H9 (cell line): ENCODE results near the gene LCP1. TPM values are rescaled to one million over a fixed set of nuclear protein-coding genes. Genes with fewer than 3 reads are reported as not detected.

Source experiments
- DNase-seq: peaks from one replicate; pipeline ENCODE4 v3.0.0-alpha.2; 2017
- H2AFZ ChIP-seq: one replicate; pipeline ENCODE4 v1.6.1; 2013; ENCODE audit warnings: mild to moderate bottlenecking, low read length, control low read depth, moderate library complexity
- H2AK5ac ChIP-seq: 2 replicates; pipeline ENCODE4 v1.6.1; 2013; ENCODE audit warnings: low read length, control low read depth, mixed read lengths; ENCODE audit not compliant: insufficient read length
- H2BK120ac ChIP-seq: one replicate; pipeline ENCODE4 v1.6.1; 2013; ENCODE audit warnings: low read depth, mild to moderate bottlenecking, low read length, control low read depth, inconsistent platforms; ENCODE audit not compliant: poor library complexity, severe bottlenecking
- H2BK12ac ChIP-seq: 2 replicates; pipeline ENCODE4 v1.6.1; 2013; ENCODE audit warnings: low read length, control low read depth, mixed read lengths, low read depth; ENCODE audit not compliant: insufficient read length
- H2BK15ac ChIP-seq: 2 replicates; pipeline ENCODE4 v1.6.1; 2013; ENCODE audit warnings: low read depth, low read length, control low read depth
- H2BK20ac ChIP-seq: one replicate; pipeline ENCODE4 v1.6.1; 2013; ENCODE audit warnings: low read depth, mild to moderate bottlenecking, low read length, control low read depth, inconsistent platforms; ENCODE audit not compliant: poor library complexity, severe bottlenecking
- H2BK5ac ChIP-seq: 2 replicates; pipeline ENCODE4 v1.6.1; 2013; ENCODE audit warnings: low read length, control low read depth, mixed read lengths; ENCODE audit not compliant: insufficient read length
- H3K14ac ChIP-seq: 2 replicates; pipeline ENCODE4 v1.6.1; 2013; ENCODE audit warnings: low read length, control low read depth; ENCODE audit not compliant: insufficient read depth
- H3K18ac ChIP-seq: 2 replicates; pipeline ENCODE4 v1.6.1; 2013; ENCODE audit warnings: low read depth, mild to moderate bottlenecking, mixed read lengths, low read length, control low read depth; ENCODE audit not compliant: insufficient read length
- H3K23ac ChIP-seq: 2 replicates; pipeline ENCODE4 v1.6.1; 2013; ENCODE audit warnings: low read length, control low read depth, mixed read lengths, low read depth; ENCODE audit not compliant: insufficient read length
- H3K23me2 ChIP-seq: 2 replicates; pipeline ENCODE4 v1.6.1; 2013; ENCODE audit warnings: low read depth, mild to moderate bottlenecking, mixed read lengths, low read length, control low read depth; ENCODE audit not compliant: insufficient read length, poor library complexity, severe bottlenecking
- H3K27ac ChIP-seq: 2 replicates; pipeline ENCODE4 v1.5.1; 2013; ENCODE audit warnings: low read length, control low read depth, mixed read lengths, low read depth; ENCODE audit not compliant: insufficient read length
- H3K27me3 ChIP-seq: 2 replicates; pipeline ENCODE4 v1.6.1; 2013; ENCODE audit warnings: low read length, control low read depth, inconsistent platforms; ENCODE audit not compliant: insufficient read depth
- H3K4ac ChIP-seq: 2 replicates; pipeline ENCODE4 v1.6.1; 2013; ENCODE audit warnings: low read depth, mild to moderate bottlenecking, control low read depth, inconsistent platforms, low read length, moderate library complexity
- H3K4me1 ChIP-seq: 2 replicates; pipeline ENCODE4 v1.6.1; 2013; ENCODE audit warnings: low read length, control low read depth, inconsistent platforms; ENCODE audit not compliant: insufficient read depth
- H3K4me2 ChIP-seq: 2 replicates; pipeline ENCODE4 v1.6.1; 2013; ENCODE audit warnings: low read length, control low read depth, mixed read lengths; ENCODE audit not compliant: insufficient read length, insufficient read depth
- H3K56ac ChIP-seq: 2 replicates; pipeline ENCODE4 v1.6.1; 2013; ENCODE audit warnings: low read depth, mild to moderate bottlenecking, mixed read lengths, low read length, control low read depth; ENCODE audit not compliant: insufficient read length
- H3K79me1 ChIP-seq: 2 replicates; pipeline ENCODE4 v1.6.1; 2013; ENCODE audit warnings: low read depth, mild to moderate bottlenecking, moderate library complexity, low read length, control low read depth, inconsistent platforms; ENCODE audit not compliant: insufficient read depth, poor library complexity, severe bottlenecking
- H3K79me2 ChIP-seq: 2 replicates; pipeline ENCODE4 v1.6.1; 2013; ENCODE audit warnings: low read length, control low read depth, inconsistent platforms; ENCODE audit not compliant: insufficient read depth
- H3K9ac ChIP-seq: 2 replicates; pipeline ENCODE4 v1.6.1; 2013; ENCODE audit warnings: low read length, control low read depth, mixed read lengths; ENCODE audit not compliant: insufficient read length; ENCODE audit errors: extremely low read depth
- H3K9me3 ChIP-seq: one replicate; pipeline ENCODE4 v1.6.1; 2013; ENCODE audit warnings: low read depth, low read length, inconsistent platforms; ENCODE audit not compliant: control insufficient read depth
- H3T11ph ChIP-seq: one replicate; pipeline ENCODE4 v1.6.1; 2013; ENCODE audit warnings: mild to moderate bottlenecking, low read length, control low read depth, inconsistent platforms
- H4K20me1 ChIP-seq: one replicate; pipeline ENCODE4 v1.6.1; 2013; ENCODE audit not compliant: control insufficient read depth, insufficient read length, insufficient read depth
- H4K5ac ChIP-seq: 2 replicates; pipeline ENCODE4 v1.6.1; 2013; ENCODE audit warnings: low read depth, mild to moderate bottlenecking, mixed read lengths, low read length, control low read depth; ENCODE audit not compliant: insufficient read length
- H4K8ac ChIP-seq: replicated peaks from 2 replicates; pipeline ENCODE4 v1.6.1; 2013; ENCODE audit warnings: low read length, control low read depth, mixed read lengths, low read depth; ENCODE audit not compliant: insufficient read length
- H4K91ac ChIP-seq: 2 replicates; pipeline ENCODE4 v1.6.1; 2013; ENCODE audit warnings: low read depth, mild to moderate bottlenecking, moderate library complexity, mixed read lengths, low read length, control low read depth; ENCODE audit not compliant: insufficient read length
- H3K27ac Mint-ChIP-seq, 3 experiments: 2 replicates in 2 of 3; 3 replicates in 1 of 3; pipeline ENCODE4 v1.8.0; 2020 to 2021; ENCODE audit warnings: mixed read lengths in 3 of 3, mild to moderate bottlenecking in 1 of 3, moderate library complexity in 1 of 3
- H3K27me3 Mint-ChIP-seq: 2 replicates; pipeline ENCODE4 v1.8.0; 2021; ENCODE audit warnings: low read depth, mild to moderate bottlenecking, moderate library complexity, mixed read lengths
- H3K36me3 Mint-ChIP-seq, 3 experiments: 2 replicates in 2 of 3; 3 replicates in 1 of 3; pipeline ENCODE4 v1.8.0; 2020 to 2021; ENCODE audit warnings: low read depth in 3 of 3, mixed read lengths in 3 of 3; ENCODE audit not compliant: insufficient read depth in 1 of 3
- H3K4me1 Mint-ChIP-seq, 2 experiments: 2 replicates each; pipeline ENCODE4 v1.8.0; 2020; ENCODE audit warnings: mixed read lengths in 2 of 2
- H3K4me3 Mint-ChIP-seq, 2 experiments: 2 replicates in 1 of 2; 3 replicates in 1 of 2; pipeline ENCODE4 v1.8.0; 2020 to 2021; ENCODE audit warnings: mild to moderate bottlenecking in 2 of 2, mixed read lengths in 2 of 2, moderate library complexity in 1 of 2
- H3K9me3 Mint-ChIP-seq, 2 experiments: 2 replicates in 1 of 2; 3 replicates in 1 of 2; pipeline ENCODE4 v1.8.0; 2020; ENCODE audit warnings: mild to moderate bottlenecking in 2 of 2, mixed read lengths in 2 of 2, moderate library complexity in 1 of 2
- whole genome bisulfite sequencing: extraction: QIAGEN DNeasy Blood & Tissue Kit; methylation state at CpG from one replicate; pipeline ENCODE4 v1.1.7; 2013; ENCODE audit warnings: missing lambda C conversion rate, low lambda C conversion rate, mixed read lengths; ENCODE audit not compliant: insufficient read length; ENCODE audit errors: extremely low coverage; 5-methylcytosine and 5-hydroxymethylcytosine counted together
- total RNA-seq: library from RNA; stranded (reverse); gene quantifications from 2 replicates; pipeline ENCODE4 v1.2.1, GENCODE V29; 2021
- TF ChIP-seq, protein P1 (sequence below): fragments of 200-600 bp; sonication (generic); conservative IDR thresholded peaks from 3 replicates; pipeline ENCODE4 v1.8.0; 2021; ENCODE audit warnings: antibody characterized with exemption, mild to moderate bottlenecking

Gene LCP1
- total RNA-seq, 1 experiment from 2014 or later: 0.81 TPM

DNA sequence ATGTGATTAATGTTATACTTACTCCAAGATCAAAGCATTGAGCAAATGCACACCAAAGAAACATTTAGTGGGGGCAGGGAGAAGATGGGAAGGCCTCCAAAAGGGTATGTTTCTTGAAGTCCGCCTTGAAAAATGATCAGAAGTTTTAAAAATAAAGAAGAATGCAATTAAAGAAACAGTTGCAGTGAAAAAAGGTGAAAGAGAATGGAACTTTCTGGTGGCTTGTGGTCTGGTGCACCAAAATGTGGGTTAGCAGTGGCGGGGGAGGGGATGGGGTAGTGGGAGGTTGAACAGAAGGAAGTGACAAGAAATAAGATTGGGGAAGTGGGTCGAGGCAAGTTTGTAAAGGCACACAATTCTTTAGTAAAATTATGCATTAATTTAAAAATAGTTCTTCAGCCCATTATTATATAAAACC is 2.5 kb downstream of the LCP1 start:
- no peak overlapping the region for H4K8ac ChIP-seq
- H2AK5ac ChIP-seq: no peak overlapping the region
- H3K9me3 ChIP-seq: no peaks in the 10 kb centered on the region
- no peak for DNase-seq
- no peaks in the 10 kb centered on the region for H3K79me2 ChIP-seq
- no CpG with 5 or more reads among the region's 3 CpGs for WGBS
- no peak overlapping the region for H3K4me2 ChIP-seq
- H3K14ac ChIP-seq: no peak overlapping the region
- TF ChIP-seq, protein P1, sequence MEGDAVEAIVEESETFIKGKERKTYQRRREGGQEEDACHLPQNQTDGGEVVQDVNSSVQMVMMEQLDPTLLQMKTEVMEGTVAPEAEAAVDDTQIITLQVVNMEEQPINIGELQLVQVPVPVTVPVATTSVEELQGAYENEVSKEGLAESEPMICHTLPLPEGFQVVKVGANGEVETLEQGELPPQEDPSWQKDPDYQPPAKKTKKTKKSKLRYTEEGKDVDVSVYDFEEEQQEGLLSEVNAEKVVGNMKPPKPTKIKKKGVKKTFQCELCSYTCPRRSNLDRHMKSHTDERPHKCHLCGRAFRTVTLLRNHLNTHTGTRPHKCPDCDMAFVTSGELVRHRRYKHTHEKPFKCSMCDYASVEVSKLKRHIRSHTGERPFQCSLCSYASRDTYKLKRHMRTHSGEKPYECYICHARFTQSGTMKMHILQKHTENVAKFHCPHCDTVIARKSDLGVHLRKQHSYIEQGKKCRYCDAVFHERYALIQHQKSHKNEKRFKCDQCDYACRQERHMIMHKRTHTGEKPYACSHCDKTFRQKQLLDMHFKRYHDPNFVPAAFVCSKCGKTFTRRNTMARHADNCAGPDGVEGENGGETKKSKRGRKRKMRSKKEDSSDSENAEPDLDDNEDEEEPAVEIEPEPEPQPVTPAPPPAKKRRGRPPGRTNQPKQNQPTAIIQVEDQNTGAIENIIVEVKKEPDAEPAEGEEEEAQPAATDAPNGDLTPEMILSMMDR: no peak
- no peak overlapping the region for H2BK120ac ChIP-seq
- H4K5ac ChIP-seq: no peak overlapping the region
- H2AFZ ChIP-seq: no peak overlapping the region
- no peaks in the 10 kb centered on the region for H3K9me3 Mint-ChIP-seq
- H3K18ac ChIP-seq: no peak overlapping the region
- no peak overlapping the region for H3K9ac ChIP-seq
- H4K91ac ChIP-seq: no peak overlapping the region
- peaks cover 2 to 10% of the 10 kb centered on the region in 2 experiments for H3K4me1 Mint-ChIP-seq
- no peak overlapping the region for H2BK5ac ChIP-seq
- no peaks in the 10 kb centered on the region for H3K36me3 Mint-ChIP-seq
- no peak overlapping the region for H2BK15ac ChIP-seq
- no peak overlapping the region for H2BK20ac ChIP-seq
- H3T11ph ChIP-seq: no peak overlapping the region
- no peak overlapping the region for H3K23ac ChIP-seq
- H2BK12ac ChIP-seq: no peak overlapping the region
- no peak overlapping the region for H3K56ac ChIP-seq
- H3K27ac Mint-ChIP-seq: no peak overlapping the region
- no peaks in the 10 kb centered on the region; the same call in 1 of the 2 replicates for H3K27me3 Mint-ChIP-seq
- peaks cover 3% of the 10 kb centered on the region; the same call in 1 of the 2 replicates for H3K4me1 ChIP-seq
- H3K79me1 ChIP-seq: no peaks in the 10 kb centered on the region
- no peak overlapping the region for H3K4me3 Mint-ChIP-seq
- H3K27me3 ChIP-seq: no peaks in the 10 kb centered on the region
- no peak overlapping the region for H3K27ac ChIP-seq
- H4K20me1 ChIP-seq: no peaks in the 10 kb centered on the region
- no peak overlapping the region for H3K4ac ChIP-seq
- H3K23me2 ChIP-seq: no peaks in the 10 kb centered on the region
